RPMI7951 (cell line): ENCODE measurements around the gene CHRND. TPM values are rescaled to one million over a fixed set of nuclear protein-coding genes. Genes with fewer than 3 reads are reported as not detected.

Source experiments
- DNase-seq: peaks from one replicate; pipeline ENCODE4 v3.0.0-alpha.2; 2012; ENCODE audit warnings: low read depth
- total RNA-seq: library from RNA; depleted of rRNA; stranded (reverse); fragments of >200 nt; shearing (Covaris generic); gene quantifications from 2 replicates; pipeline ENCODE4 v1.2.3, GENCODE V29; 2014; rRNA removed

Gene CHRND
- total RNA-seq, 1 experiment from 2014 or later, result not detected

DNA sequence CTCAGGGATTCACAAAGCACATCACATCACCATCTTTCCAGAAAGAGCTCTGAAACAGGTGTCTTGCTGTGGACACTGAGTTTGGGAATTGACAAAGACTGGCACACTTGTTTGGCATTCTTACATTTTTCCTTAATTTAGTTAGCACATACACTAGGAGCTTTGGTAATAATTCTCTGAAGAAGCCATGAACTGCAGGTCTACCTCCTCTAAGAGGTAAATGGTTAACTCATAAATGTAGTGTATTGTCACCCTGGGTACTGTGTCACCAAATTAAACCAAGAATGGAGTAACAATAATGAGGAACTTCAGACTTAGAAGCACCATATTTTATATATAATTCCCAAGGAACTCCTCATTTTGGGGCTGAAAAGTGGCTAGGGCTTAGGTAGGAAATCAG is 47.1 kb downstream of the CHRND start:
- no peak for DNase-seq

DNA sequence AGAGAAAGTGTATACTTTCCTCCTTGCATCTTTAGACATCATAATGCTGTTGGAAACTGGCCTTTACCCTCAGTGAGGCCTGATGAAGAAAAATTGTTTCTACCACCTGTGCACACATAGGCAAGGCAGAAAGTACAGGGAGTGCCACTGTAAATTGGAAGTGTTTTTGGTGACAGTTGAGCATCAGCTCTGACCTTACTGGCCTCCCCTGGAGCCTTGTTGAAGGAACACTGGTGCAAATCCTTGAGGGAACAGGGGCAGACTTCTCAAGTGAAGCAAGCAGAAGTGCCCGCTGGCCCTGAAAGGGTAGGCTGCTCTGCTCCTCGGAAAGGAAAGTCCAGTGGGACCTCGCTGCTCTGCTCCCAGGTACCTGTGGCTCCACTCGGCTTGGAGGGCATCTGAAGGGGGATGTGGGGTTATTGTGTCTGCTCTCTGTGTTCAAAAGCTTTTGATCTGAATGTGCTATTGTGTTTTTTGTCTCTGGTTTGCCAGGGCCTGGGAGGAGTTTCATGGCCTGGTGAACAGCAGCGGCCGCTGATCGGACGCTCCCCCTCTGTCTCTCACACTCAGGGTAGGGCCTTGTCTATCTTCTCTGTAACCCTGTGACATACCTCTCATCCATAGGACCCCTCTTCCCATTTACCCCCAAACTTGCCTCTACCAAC is 47.9 kb downstream of the CHRND start:
- DNase-seq, result no peak

DNA sequence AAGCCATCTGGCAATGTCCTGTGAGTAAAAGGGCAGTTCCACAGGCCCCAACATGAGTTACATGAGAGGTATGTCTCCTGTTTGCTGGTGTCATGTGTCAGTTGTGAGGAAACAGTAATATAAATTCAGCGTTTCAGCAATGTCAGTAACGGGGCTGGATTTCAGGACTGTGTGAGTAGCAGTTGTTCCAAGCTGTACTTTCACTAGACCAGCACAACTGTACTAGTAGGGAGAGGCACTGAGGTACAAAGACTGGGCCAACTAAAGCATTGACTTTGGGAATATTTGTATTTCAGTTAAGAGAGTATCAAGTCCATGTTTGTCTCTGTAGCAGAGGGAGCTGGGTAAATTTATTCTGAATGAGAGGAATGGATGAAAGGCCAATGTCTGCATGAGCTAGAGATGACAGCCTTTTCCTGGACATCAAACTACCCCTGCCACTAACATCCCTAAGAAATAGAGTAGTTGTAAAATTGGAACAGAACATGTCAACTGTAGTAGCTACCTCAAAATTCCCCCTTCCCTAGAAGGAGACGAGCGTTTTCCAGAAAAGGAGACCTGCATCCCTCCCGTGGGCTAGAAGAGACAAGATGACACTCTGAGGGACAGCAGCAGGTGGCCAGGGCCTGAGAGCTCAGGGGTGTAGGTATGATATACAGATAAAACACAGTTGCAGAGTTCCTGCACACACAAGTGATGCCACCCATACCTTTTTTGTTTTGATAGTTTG is 48.9 kb downstream of the CHRND start:
- no peak for DNase-seq

DNA sequence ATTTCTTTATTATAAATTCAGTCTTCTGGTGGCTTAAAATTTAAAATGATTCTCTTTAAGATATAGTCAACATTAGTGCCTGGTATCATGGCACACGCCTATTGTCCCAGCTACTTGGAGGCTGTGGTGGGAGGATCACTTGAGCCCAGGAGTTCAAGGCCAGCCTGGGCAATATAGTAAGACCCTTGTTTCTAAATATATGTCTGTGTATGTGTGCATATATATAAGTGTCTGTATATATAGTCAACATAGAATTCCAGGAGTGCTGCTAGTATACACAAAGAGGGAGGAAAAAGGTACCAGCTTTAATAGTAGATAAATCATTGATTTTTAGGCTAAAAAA is 49.4 kb downstream of the CHRND start:
- DNase-seq, result no peak

DNA sequence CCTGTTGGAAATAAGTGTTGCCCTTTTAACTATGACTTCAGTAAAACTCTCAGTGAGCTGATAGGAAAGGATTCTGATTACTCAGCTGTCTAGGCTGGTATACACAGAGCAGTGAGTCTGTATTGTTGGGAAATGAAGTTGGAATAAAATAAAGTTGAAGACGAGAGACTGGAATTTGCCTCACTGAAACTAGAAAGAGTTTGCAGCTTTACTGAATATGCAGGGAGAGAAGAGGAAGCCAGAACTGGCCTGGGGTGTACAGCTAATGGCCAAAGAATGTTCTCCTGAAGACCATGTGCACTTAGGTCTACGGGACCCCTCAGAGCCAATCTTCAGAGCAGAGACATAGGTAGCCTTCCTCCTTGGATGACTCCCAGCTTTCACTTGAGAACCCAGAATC is 51.0 kb downstream of the CHRND start:
- peak; percentile 45 for DNase-seq

DNA sequence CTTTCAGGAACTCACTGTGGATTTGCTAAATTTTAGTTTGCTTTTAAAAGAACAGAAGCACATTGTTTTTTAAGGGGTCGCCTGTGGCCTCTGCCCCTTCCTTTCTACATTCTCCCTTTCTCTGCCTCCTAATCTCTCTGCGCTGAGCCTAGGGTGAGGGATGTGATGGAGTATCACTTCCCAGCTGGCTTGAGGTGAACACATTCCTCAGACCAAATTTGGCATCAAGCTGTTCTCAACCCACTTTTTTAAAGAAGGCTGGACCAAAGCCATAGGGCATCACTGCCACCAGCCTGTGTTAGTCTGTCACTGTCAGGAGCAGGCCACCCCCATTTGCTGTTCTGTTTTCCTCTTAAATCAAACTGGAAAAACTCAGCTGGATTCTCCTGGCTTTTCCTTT is 51.9 kb downstream of the CHRND start:
- DNase-seq, result no peak

DNA sequence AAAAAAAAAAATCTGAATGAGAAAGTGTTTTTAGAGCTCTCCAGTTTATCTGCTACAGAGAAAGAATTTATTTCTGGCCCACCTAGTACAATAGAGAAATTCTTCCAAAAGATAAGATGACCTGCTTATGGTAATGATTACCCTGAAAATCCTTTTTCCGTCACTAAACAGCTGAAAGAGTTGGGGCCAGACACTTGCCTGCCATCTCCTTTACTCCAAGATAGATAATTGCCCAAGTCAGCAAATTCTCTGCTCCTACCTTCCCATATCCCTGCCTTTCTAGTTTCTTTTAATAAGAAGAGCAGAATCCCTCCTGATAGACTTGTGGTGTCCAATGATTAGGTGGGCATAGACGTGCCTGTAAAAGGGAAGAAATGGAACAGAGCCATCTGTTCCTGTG is 52.7 kb downstream of the CHRND start:
- DNase-seq, result no peak

DNA sequence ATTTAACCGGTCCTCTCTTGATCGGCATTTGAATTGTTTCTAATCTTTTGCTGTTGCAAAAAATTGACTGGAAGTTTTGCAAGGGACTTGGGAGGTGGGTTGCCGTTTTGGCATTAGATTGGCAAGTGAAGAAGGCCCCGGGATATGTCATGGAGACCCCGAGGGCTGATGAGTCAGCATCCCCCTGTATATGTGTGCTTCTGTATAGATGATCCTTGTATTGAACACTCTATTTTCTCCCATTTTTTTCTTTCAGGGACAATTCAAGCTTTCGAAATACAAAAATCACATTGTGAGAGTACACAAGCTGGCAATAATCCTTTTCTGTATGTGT is 54.7 kb downstream of the CHRND start:
- DNase-seq, result no peak

DNA sequence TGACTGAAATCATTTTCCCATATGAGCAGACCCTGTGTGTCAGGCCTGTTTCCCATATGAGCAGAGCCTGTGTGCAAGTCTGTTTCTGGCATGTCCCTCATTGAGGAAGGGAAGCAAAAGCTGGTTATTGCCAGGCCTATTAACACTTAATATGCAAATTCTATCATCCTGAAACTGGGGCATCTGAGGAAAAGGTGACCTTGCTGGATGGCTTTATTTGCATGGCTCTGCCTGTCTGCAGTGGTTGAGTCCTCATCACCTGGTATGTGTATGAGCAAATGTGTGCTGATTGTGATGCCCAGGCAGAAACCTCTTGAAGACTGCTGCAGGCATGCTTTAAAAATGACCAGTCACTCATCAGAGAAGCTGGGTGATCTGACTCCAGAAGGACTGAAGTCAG is 55.8 kb downstream of the CHRND start:
- no peak for DNase-seq

DNA sequence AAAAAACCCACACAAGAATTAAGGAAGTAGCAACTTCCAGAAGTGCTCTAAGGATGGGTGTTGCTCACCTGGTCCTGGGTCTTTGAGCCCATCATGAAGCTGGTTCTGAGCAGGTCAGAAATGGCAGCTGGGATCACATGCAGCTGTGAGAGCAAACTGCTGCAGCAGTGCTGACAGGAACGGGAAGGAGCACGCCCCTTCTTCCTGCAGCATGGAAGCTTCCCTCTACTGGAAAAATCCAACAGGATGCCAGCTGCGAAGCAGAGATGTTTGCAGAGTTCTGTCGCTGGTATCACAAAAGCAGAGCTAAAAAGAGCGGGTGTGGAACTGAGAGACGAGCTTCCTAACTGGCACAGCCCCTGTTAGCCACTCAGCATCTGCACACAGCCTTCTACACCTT is 58.3 kb downstream of the CHRND start:
- DNase-seq, result no peak

Other genes starting within 250 kb of the CHRND start
- not detected in 2 replicates for gene ALPP, start 147.4 kb upstream of the CHRND start, total RNA-seq
- gene ALPG, start 119.3 kb upstream of the CHRND start, total RNA-seq, result not detected in 2 replicates
- gene ALPI, start 70.0 kb upstream of the CHRND start, total RNA-seq, result not detected in 2 replicates
- gene ECEL1, start 38.3 kb upstream of the CHRND start, total RNA-seq, result not detected in 2 replicates
- gene PRSS56, start 5.8 kb upstream of the CHRND start, total RNA-seq, result not detected in 2 replicates
- not detected in 2 replicates for gene CHRNG, start 13.5 kb downstream of the CHRND start, total RNA-seq
- gene TIGD1, start 24.4 kb downstream of the CHRND start, total RNA-seq, result 6.3 and 7.1 TPM in 2 replicates
- gene EIF4E2, start 24.5 kb downstream of the CHRND start, total RNA-seq, result 146 and 150 TPM in 2 replicates
- 1.2 and 1.7 TPM in 2 replicates for gene EFHD1, start 107.4 kb downstream of the CHRND start, total RNA-seq
- 36.3 and 46.9 TPM in 2 replicates for gene GIGYF2, start 171.2 kb downstream of the CHRND start, total RNA-seq